GM23338 (cell line): Measurements from ENCODE around the gene RPL7A. TPM values are rescaled to one million over a fixed set of nuclear protein-coding genes. Genes with fewer than 3 reads are reported as not detected.

Experiments used
- ATAC-seq: fragments of 200-7000 bp; cut with Tn5 transposase; 3 replicates; pipeline ENCODE4 v1.9.1; 2020
- DNase-seq: peaks from one replicate; pipeline ENCODE4 v3.0.0-alpha.2; 2015; ENCODE audit warnings: low spot score
- H2AFZ ChIP-seq: fragments of 200-600 bp; sonication (generic); 2 replicates; pipeline ENCODE4 v1.8.0; 2016; ENCODE audit warnings: antibody characterized with exemption, mild to moderate bottlenecking, moderate library complexity
- H3F3A ChIP-seq: fragments of 200-600 bp; sonication (generic); replicated peaks from 2 replicates; pipeline ENCODE4 v1.8.0; 2017; ENCODE audit warnings: antibody characterized with exemption, mixed run types, low read depth
- H3K27ac ChIP-seq: fragments of 200-600 bp; sonication (generic); 2 replicates; pipeline ENCODE4 v1.6.1; 2016; ENCODE audit warnings: low read depth
- H3K27me3 ChIP-seq: fragments of 200-600 bp; sonication (generic); 2 replicates; pipeline ENCODE4 v1.8.0; 2016; ENCODE audit warnings: mild to moderate bottlenecking, mixed run types, moderate library complexity; ENCODE audit not compliant: insufficient read depth
- H3K36me3 ChIP-seq: fragments of 200-600 bp; sonication (generic); 2 replicates; pipeline ENCODE4 v1.8.0; 2016; ENCODE audit warnings: mild to moderate bottlenecking; ENCODE audit not compliant: insufficient read depth
- H3K4me1 ChIP-seq: fragments of 200-600 bp; sonication (generic); 2 replicates; pipeline ENCODE4 v1.8.0; 2016; ENCODE audit warnings: mild to moderate bottlenecking, moderate library complexity; ENCODE audit not compliant: insufficient read depth
- H3K4me2 ChIP-seq: fragments of 200-600 bp; sonication (generic); 2 replicates; pipeline ENCODE4 v1.7.1; 2017; ENCODE audit warnings: mixed run types
- H3K4me3 ChIP-seq: fragments of 200-600 bp; sonication (generic); 2 replicates; pipeline ENCODE4 v1.6.1; 2016; ENCODE audit warnings: mixed run types
- H3K79me2 ChIP-seq: fragments of 200-600 bp; sonication (generic); replicated peaks from 2 replicates; pipeline ENCODE4 v1.8.0; 2017; ENCODE audit warnings: mild to moderate bottlenecking; ENCODE audit not compliant: insufficient read depth
- H3K9me2 ChIP-seq: fragments of 200-600 bp; sonication (generic); 2 replicates; pipeline ENCODE4 v1.8.0; 2017; ENCODE audit not compliant: insufficient read depth
- H4K20me1 ChIP-seq: fragments of 200-600 bp; sonication (generic); replicated peaks from 2 replicates; pipeline ENCODE4 v1.8.0; 2017; ENCODE audit warnings: mild to moderate bottlenecking; ENCODE audit not compliant: insufficient read depth
- H3K27ac Mint-ChIP-seq: 2 replicates; pipeline ENCODE4 v1.8.0; 2020; ENCODE audit warnings: inconsistent platforms, mild to moderate bottlenecking, moderate library complexity, mixed read lengths
- H3K27me3 Mint-ChIP-seq: 3 replicates; pipeline ENCODE4 v1.8.0; 2022; ENCODE audit warnings: low read depth, mild to moderate bottlenecking, moderate library complexity, mixed read lengths, inconsistent platforms; ENCODE audit not compliant: insufficient read depth, poor library complexity
- H3K36me3 Mint-ChIP-seq: 3 replicates; pipeline ENCODE4 v1.8.0; 2021; ENCODE audit warnings: low read depth, mild to moderate bottlenecking, inconsistent platforms, moderate library complexity, mixed read lengths
- H3K4me1 Mint-ChIP-seq: 3 replicates; pipeline ENCODE4 v1.8.0; 2020; ENCODE audit warnings: mild to moderate bottlenecking, inconsistent platforms, mixed read lengths
- H3K4me3 Mint-ChIP-seq: 3 replicates; pipeline ENCODE4 v1.8.0; 2021; ENCODE audit warnings: moderate library complexity, mild to moderate bottlenecking, inconsistent platforms, mixed read lengths
- H3K9me3 Mint-ChIP-seq: 3 replicates; pipeline ENCODE4 v1.8.0; 2020; ENCODE audit warnings: moderate library complexity, mild to moderate bottlenecking, inconsistent platforms, mixed read lengths
- CREB1 ChIP-seq: fragments of 250-450 bp; sonication (Bioruptor Pico); IDR thresholded peaks from 2 replicates; pipeline ENCODE4 v1.5.0; 2020; ENCODE audit warnings: low read depth, mild to moderate bottlenecking, moderate library complexity
- ETS1 ChIP-seq: IDR thresholded peaks from 2 replicates; pipeline ENCODE4 v1.6.1; 2016; ENCODE audit warnings: antibody characterized with exemption
- EZH2 ChIP-seq: fragments of 200-600 bp; sonication (generic); IDR thresholded peaks from one replicate; pipeline ENCODE4 v1.8.0; 2017; ENCODE audit warnings: antibody characterized with exemption, mild to moderate bottlenecking, low read depth; ENCODE audit not compliant: unreplicated experiment
- EZH2phosphoT487 ChIP-seq: fragments of 200-600 bp; sonication (generic); IDR thresholded peaks from one replicate; pipeline ENCODE4 v1.8.1; 2018; ENCODE audit warnings: antibody characterized with exemption; ENCODE audit not compliant: unreplicated experiment
- JUNB ChIP-seq: IDR thresholded peaks from one replicate; pipeline ENCODE4 v1.6.1; 2016; ENCODE audit warnings: antibody characterized with exemption; ENCODE audit not compliant: unreplicated experiment
- NANOG ChIP-seq: IDR thresholded peaks from 2 replicates; pipeline ENCODE4 v1.6.1; 2016; ENCODE audit warnings: antibody characterized with exemption, borderline replicate concordance
- POLR2AphosphoS5 ChIP-seq: IDR thresholded peaks from 2 replicates; pipeline ENCODE4 v1.6.1; 2016; ENCODE audit warnings: antibody characterized with exemption, low read depth
- STAT1 ChIP-seq: IDR thresholded peaks from one replicate; pipeline ENCODE4 v1.6.1; 2016; ENCODE audit warnings: antibody characterized with exemption; ENCODE audit not compliant: unreplicated experiment
- ZNF114 ChIP-seq: fragments of 250-450 bp; sonication (Bioruptor Pico); IDR thresholded peaks from 2 replicates; pipeline ENCODE4 v1.5.0; 2020; ENCODE audit warnings: mild to moderate bottlenecking, moderate library complexity
- ZNF331 ChIP-seq: fragments of 250-450 bp; sonication (Bioruptor Pico); IDR thresholded peaks from 2 replicates; pipeline ENCODE4 v1.5.0; 2020; ENCODE audit warnings: low read depth, mild to moderate bottlenecking, moderate library complexity
- ZNF462 ChIP-seq: fragments of 250-450 bp; sonication (Bioruptor Pico); IDR thresholded peaks from 2 replicates; pipeline ENCODE4 v1.5.0; 2020; ENCODE audit warnings: mild to moderate bottlenecking, moderate library complexity
- polyA plus RNA-seq: library from polyadenylated mRNA; unstranded; fragments of >200 nt; fragmentation: Nextera tagmentation; extraction: Ambion mirVana; gene quantifications from 2 replicates; pipeline ENCODE4 v1.2.1, GENCODE V29; 2016
- total RNA-seq: library from RNA; depleted of rRNA; stranded (reverse); fragments of >200 nt; shearing (Covaris generic); gene quantifications from 2 replicates; pipeline ENCODE4 v1.2.3, GENCODE V29; 2014
- TF ChIP-seq, protein P1 (sequence below): IDR thresholded peaks from one replicate; pipeline ENCODE4 v1.6.1; 2018; ENCODE audit warnings: antibody characterized with exemption; ENCODE audit not compliant: unreplicated experiment
- TF ChIP-seq, protein P2 (sequence below), 2 experiments: fragments of 200-600 bp in 1 of 2; sonication (generic) in 1 of 2; conservative IDR thresholded peaks; 2 replicates each; pipeline versions ENCODE4 v1.5.1 to v1.6.1; 2016 to 2017; ENCODE audit warnings: antibody characterized with exemption in 2 of 2, low read depth in 2 of 2, mild to moderate bottlenecking in 2 of 2, moderate library complexity in 1 of 2

The RPL7A gene
- total and polyA plus RNA-seq, 2 experiments from 2014 or later = 1,644 to 2,020 TPM

DNA sequence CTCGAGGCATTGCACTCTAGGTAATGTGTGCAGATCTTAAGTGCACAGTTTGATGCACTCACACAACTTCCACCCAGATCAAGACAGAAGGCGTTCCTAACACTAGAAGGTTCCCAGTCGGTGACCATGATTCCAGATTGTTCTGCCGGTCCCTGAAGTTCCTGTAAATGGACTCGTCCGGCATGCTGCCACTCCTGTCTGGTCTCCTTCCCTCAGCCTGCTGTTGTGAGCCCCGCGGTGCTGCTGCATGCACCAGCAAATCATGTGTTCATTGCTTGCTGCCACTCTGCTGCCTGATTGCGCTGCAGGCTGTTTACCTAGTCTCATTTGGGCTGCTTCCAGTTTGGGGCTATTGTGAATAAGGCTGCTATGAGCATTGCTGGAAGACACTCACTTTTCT, 39.7 kb downstream of the RPL7A start:
- Mint-ChIP-seq H3K4me3 (no peak overlapping the region), H3K36me3 (no peaks in the 10 kb centered on the region), H3K9me3 (peaks cover 16% of the 10 kb centered on the region), H3K27ac (no peak overlapping the region), H3K4me1 (no peaks in the 10 kb centered on the region), H3K27me3 (peaks cover 9% of the 10 kb centered on the region)
- H3F3A ChIP-seq = no peaks in the 10 kb centered on the region
- H2AFZ ChIP-seq = no peak overlapping the region
- ATAC-seq (no peak), DNase-seq (no peak)
- no peaks in the 10 kb centered on the region for H3K4me1 ChIP-seq
- no peaks in the 10 kb centered on the region for H4K20me1 ChIP-seq
- H3K27me3 ChIP-seq = no peaks in the 10 kb centered on the region
- TF ChIP-seq JUNB = no peak
- no peak for TF ChIP-seq ZNF462 (CRISPR knock-in tag)
- no peak for TF ChIP-seq STAT1
- TF ChIP-seq POLR2AphosphoS5 = no peak
- no peak for TF ChIP-seq NANOG
- TF ChIP-seq, protein P1, sequence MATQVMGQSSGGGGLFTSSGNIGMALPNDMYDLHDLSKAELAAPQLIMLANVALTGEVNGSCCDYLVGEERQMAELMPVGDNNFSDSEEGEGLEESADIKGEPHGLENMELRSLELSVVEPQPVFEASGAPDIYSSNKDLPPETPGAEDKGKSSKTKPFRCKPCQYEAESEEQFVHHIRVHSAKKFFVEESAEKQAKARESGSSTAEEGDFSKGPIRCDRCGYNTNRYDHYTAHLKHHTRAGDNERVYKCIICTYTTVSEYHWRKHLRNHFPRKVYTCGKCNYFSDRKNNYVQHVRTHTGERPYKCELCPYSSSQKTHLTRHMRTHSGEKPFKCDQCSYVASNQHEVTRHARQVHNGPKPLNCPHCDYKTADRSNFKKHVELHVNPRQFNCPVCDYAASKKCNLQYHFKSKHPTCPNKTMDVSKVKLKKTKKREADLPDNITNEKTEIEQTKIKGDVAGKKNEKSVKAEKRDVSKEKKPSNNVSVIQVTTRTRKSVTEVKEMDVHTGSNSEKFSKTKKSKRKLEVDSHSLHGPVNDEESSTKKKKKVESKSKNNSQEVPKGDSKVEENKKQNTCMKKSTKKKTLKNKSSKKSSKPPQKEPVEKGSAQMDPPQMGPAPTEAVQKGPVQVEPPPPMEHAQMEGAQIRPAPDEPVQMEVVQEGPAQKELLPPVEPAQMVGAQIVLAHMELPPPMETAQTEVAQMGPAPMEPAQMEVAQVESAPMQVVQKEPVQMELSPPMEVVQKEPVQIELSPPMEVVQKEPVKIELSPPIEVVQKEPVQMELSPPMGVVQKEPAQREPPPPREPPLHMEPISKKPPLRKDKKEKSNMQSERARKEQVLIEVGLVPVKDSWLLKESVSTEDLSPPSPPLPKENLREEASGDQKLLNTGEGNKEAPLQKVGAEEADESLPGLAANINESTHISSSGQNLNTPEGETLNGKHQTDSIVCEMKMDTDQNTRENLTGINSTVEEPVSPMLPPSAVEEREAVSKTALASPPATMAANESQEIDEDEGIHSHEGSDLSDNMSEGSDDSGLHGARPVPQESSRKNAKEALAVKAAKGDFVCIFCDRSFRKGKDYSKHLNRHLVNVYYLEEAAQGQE = no peak
- TF ChIP-seq EZH2 = no peak
- TF ChIP-seq, protein P2, sequence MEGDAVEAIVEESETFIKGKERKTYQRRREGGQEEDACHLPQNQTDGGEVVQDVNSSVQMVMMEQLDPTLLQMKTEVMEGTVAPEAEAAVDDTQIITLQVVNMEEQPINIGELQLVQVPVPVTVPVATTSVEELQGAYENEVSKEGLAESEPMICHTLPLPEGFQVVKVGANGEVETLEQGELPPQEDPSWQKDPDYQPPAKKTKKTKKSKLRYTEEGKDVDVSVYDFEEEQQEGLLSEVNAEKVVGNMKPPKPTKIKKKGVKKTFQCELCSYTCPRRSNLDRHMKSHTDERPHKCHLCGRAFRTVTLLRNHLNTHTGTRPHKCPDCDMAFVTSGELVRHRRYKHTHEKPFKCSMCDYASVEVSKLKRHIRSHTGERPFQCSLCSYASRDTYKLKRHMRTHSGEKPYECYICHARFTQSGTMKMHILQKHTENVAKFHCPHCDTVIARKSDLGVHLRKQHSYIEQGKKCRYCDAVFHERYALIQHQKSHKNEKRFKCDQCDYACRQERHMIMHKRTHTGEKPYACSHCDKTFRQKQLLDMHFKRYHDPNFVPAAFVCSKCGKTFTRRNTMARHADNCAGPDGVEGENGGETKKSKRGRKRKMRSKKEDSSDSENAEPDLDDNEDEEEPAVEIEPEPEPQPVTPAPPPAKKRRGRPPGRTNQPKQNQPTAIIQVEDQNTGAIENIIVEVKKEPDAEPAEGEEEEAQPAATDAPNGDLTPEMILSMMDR (conservative IDR thresholded peaks at IDR 0.05; ENCODE audit: low read depth in 2 of 2) = no peak
- no peak for TF ChIP-seq ZNF114
- no peak for TF ChIP-seq ZNF331 (CRISPR knock-in tag)
- TF ChIP-seq EZH2phosphoT487 = no peak
- no peak for TF ChIP-seq CREB1 (CRISPR knock-in tag)
- TF ChIP-seq ETS1 = no peak
- H3K79me2 ChIP-seq = no peaks in the 10 kb centered on the region
- H3K9me2 ChIP-seq = 0 out of 2 replicates have a peak, but pooled peaks cover 2% of the 10 kb centered on the region
- no peak overlapping the region for H3K4me3 ChIP-seq
- H3K27ac ChIP-seq = no peak overlapping the region
- H3K4me2 ChIP-seq = no peak overlapping the region
- H3K36me3 ChIP-seq = no peaks in the 10 kb centered on the region
